K562 (cell line): ENCODE measurements around the gene IL18RAP. TPM values are rescaled to one million over a fixed set of nuclear protein-coding genes. Genes with fewer than 3 reads are reported as not detected.

Experiments used
- ATAC-seq: fragments of 200-7000 bp; cut with Tn5 transposase; 3 replicates; pipeline ENCODE4 v1.9.1; 2020; ENCODE audit warnings: moderate library complexity
- BruUV-seq: library from RNA; stranded (reverse); fragments of 400-500 nt; replicated peaks from 2 replicates; lab custom pipeline; 2021; lab: Mats Ljungman, UMichigan
- CTCF ChIA-PET: fragments of 300-600 bp; formaldehyde crosslinking; extraction: SDS; loops from one replicate; lab custom pipeline; 2021; ENCODE audit warnings: low intra/inter-chr PET ratio; lab: Yijun Ruan, JAX
- POLR2A ChIA-PET: fragments of 300-600, 350-650 bp; sonication (Branson Sonifier 250); formaldehyde crosslinking; extraction: SDS; loops from one replicate; lab custom pipeline; 2021; ENCODE audit warnings: antibody characterized with exemption, inconsistent platforms; lab: Yijun Ruan, JAX
- DNase-seq, 4 experiments: peaks; one replicate each; pipeline versions ENCODE4 v3.0.0 to v3.0.0-alpha.2; 2011 to 2018; ENCODE audit warnings: low spot score in 3 of 4, mixed read lengths in 3 of 4; ENCODE audit errors: extremely low read depth in 1 of 4
- FAIRE-seq: peaks from 2 replicates; lab custom pipeline; 2011; peaks lifted over from hg19 to GRCh38; lab: Jason Lieb, UNC
- H2AFZ ChIP-seq: 2 replicates; pipeline ENCODE4 v1.6.0; 2011; ENCODE audit warnings: low read depth, low read length, control low read depth, inconsistent platforms
- H3K27ac ChIP-seq: fragments of 200-600 bp; 3 replicates; pipeline ENCODE4 v1.8.0; 2011; ENCODE audit warnings: low read depth, mild to moderate bottlenecking, control low read depth, inconsistent platforms, low read length, moderate library complexity, mixed read lengths; ENCODE audit errors: extremely low read depth
- H3K27me3 ChIP-seq, 2 experiments: fragments of 300-600 bp in 1 of 2; 2 replicates in 1 of 2; 3 replicates in 1 of 2; pipeline versions ENCODE4 v1.6.0 to v1.8.0; 2011; ENCODE audit warnings: inconsistent platforms in 2 of 2, low read length in 2 of 2, mild to moderate bottlenecking in 1 of 2, mixed read lengths in 1 of 2, moderate library complexity in 1 of 2; ENCODE audit not compliant: control insufficient read depth in 2 of 2, insufficient read depth in 2 of 2
- H3K36me3 ChIP-seq: fragments of 300-600 bp; 3 replicates; pipeline ENCODE4 v1.8.0; 2011; ENCODE audit warnings: mild to moderate bottlenecking, low read length, inconsistent platforms; ENCODE audit not compliant: control insufficient read depth, insufficient read depth
- H3K4me1 ChIP-seq, 2 experiments: fragments of 200-600 bp in 1 of 2; replicated peaks in 1 of 2; 2 replicates in 1 of 2; 3 replicates in 1 of 2; pipeline versions ENCODE4 v1.5.1 to v1.8.0; 2011; ENCODE audit warnings: inconsistent platforms in 2 of 2, low read length in 2 of 2, mild to moderate bottlenecking in 1 of 2, mixed read lengths in 1 of 2, moderate library complexity in 1 of 2; ENCODE audit not compliant: control insufficient read depth in 2 of 2, insufficient read depth in 2 of 2
- H3K4me2 ChIP-seq: 2 replicates; pipeline ENCODE4 v1.6.1; 2011; ENCODE audit warnings: low read length, control low read depth, inconsistent platforms, mixed read lengths; ENCODE audit not compliant: insufficient read depth
- H3K4me3 ChIP-seq: fragments of 200-600 bp; sonication (generic), shearing (Covaris generic); 2 replicates; pipeline ENCODE4 v1.5.1; 2016; ENCODE audit warnings: control low read depth, inconsistent platforms
- H3K79me2 ChIP-seq: fragments of 200-600 bp; 3 replicates; pipeline ENCODE4 v1.8.0; 2011; ENCODE audit warnings: low read length, inconsistent platforms; ENCODE audit not compliant: control insufficient read depth, insufficient read depth
- H3K9ac ChIP-seq, 2 experiments: 2 replicates each; pipeline versions ENCODE4 v1.6.0 to v1.6.1; 2011; ENCODE audit warnings: low read depth in 2 of 2, low read length in 2 of 2, control low read depth in 1 of 2, inconsistent platforms in 1 of 2, mild to moderate bottlenecking in 1 of 2, mixed read lengths in 1 of 2; ENCODE audit not compliant: insufficient read depth in 1 of 2
- H3K9me1 ChIP-seq: one replicate; pipeline ENCODE4 v1.6.0; 2011; ENCODE audit warnings: inconsistent platforms, mild to moderate bottlenecking, low read length, moderate library complexity; ENCODE audit not compliant: control insufficient read depth, insufficient read depth
- H3K9me3 ChIP-seq: replicated peaks from 2 replicates; pipeline ENCODE4 v1.5.1; 2011; ENCODE audit warnings: low read depth, low read length, inconsistent platforms; ENCODE audit not compliant: control insufficient read depth, insufficient read depth
- H4K20me1 ChIP-seq: replicated peaks from 2 replicates; pipeline ENCODE4 v1.6.1; 2011; ENCODE audit warnings: low read length, inconsistent platforms, mixed read lengths; ENCODE audit not compliant: control insufficient read depth, insufficient read depth
- BACH1 ChIP-seq: fragments of 200-800 bp; sonication (Bioruptor generic); IDR thresholded peaks from 2 replicates; pipeline ENCODE4 v1.6.1; 2016; ENCODE audit warnings: missing genetic modification characterization, missing compliant biosample characterization
- MEIS2 ChIP-seq: fragments of 450-650 bp; IDR thresholded peaks from 2 replicates; pipeline ENCODE4 v1.6.1; 2014; ENCODE audit warnings: mild to moderate bottlenecking; ENCODE audit not compliant: partially characterized antibody
- PHF21A ChIP-seq: fragments of 450-650 bp; IDR thresholded peaks from 2 replicates; pipeline ENCODE4 v1.6.1; 2017; ENCODE audit warnings: low read depth, borderline replicate concordance
- RUNX1 ChIP-seq: sonication (generic); IDR thresholded peaks from 2 replicates; pipeline ENCODE4 v1.6.1; 2016; ENCODE audit warnings: antibody characterized with exemption, low read depth
- YY1 ChIP-seq, 3 experiments: IDR thresholded peaks; 2 replicates each; pipeline ENCODE4 v1.6.1; 2011; ENCODE audit warnings: low read length in 2 of 3, mild to moderate bottlenecking in 2 of 3, moderate library complexity in 2 of 3, borderline replicate concordance in 1 of 3, control low read depth in 1 of 3, low read depth in 1 of 3; ENCODE audit not compliant: insufficient read depth in 3 of 3, insufficient replicate concordance in 2 of 3, control insufficient read depth in 1 of 3, insufficient read length in 1 of 3; ENCODE audit errors: extremely low read depth in 1 of 3
- ZNF551 ChIP-seq: fragments of 250-450 bp; sonication (Bioruptor Pico); IDR thresholded peaks from 2 replicates; pipeline ENCODE4 v1.5.0; 2021; ENCODE audit warnings: mild to moderate bottlenecking, moderate library complexity
- WGBS: fragments of 100-300 bp; shearing (Covaris generic); methylation state at CpG from one replicate; pipeline ENCODE4 v1.1.6; 2016; ENCODE audit warnings: low coverage, mixed read lengths; ENCODE audit not compliant: insufficient coverage; ENCODE audit errors: missing lambda C conversion rate; 5-methylcytosine and 5-hydroxymethylcytosine counted together
- in situ Hi-C: fragments of 300-500 bp; cut with MboI; formaldehyde crosslinking; loops from 4 replicates; pipeline ENCODE4 v1.15.0; 2018; ENCODE audit warnings: inconsistent platforms, mixed read lengths
- intact Hi-C: fragments of 100-400 bp; cut with micrococcal nuclease; formaldehyde crosslinking; loops from 2 replicates; pipeline ENCODE4 v1.14.2; 2022
- polyA plus RNA-seq, 8 experiments: library from polyadenylated mRNA; depleted of rRNA in 4 of 8; stranded (reverse) in 5 of 8; unstranded in 3 of 8; fragments of >200 nt; fragmentation: Nextera tagmentation in 2 of 8; fragmentation: Illumina TruSeq in 1 of 8; extraction: Ambion mirVana in 2 of 8; extraction: Trizol in 1 of 8; gene quantifications; 2 replicates each; pipeline versions ENCODE4 v1.2.1 to v1.2.3, GENCODE V29; 2011 to 2014; ENCODE audit warnings: inconsistent platforms in 1 of 8, missing spikeins in 1 of 8
- total RNA-seq, 7 experiments: library from RNA; depleted of rRNA in 6 of 7; stranded (reverse); fragments of >200 nt in 6 of 7; fragmentation: Illumina TruSeq in 2 of 7; extraction: Trizol in 2 of 7; gene quantifications; 2 replicates each; pipeline versions ENCODE4 v1.2.1 to v1.2.3, GENCODE V29; 2011 to 2021; ENCODE audit warnings: low replicate concordance in 1 of 7

Gene IL18RAP
- total and polyA plus RNA-seq, 9 of the 15 experiments (the other 6 are each of a cell fraction or from before 2014, with no cell fraction given): 1.1 to 20.5 (median 5.8) TPM

GRCh38 chr2:102399499-102400141 is 23.3 kb upstream of the IL18RAP start:
- no peak overlapping the region for H3K9ac ChIP-seq
- CTCF ChIA-PET: interaction anchor here (0.6 kb wide), 1 partner anchor 17 kb away, joined by 3 read pairs; no protein-coding TSS in a partner anchor
- in situ Hi-C loops: no loop called here
- ATAC-seq (peak; percentile 31; the same call in 2 of the 3 replicates), DNase-seq (no peak), FAIRE-seq (no peak)
- H3K9me1 ChIP-seq: no peaks in the 10 kb centered on the region
- H3K79me2 ChIP-seq: no peaks in the 10 kb centered on the region
- no peaks in the 10 kb centered on the region for H3K9me3 ChIP-seq
- H3K4me3 ChIP-seq: no peak overlapping the region
- H3K27ac ChIP-seq: no peak overlapping the region
- intact Hi-C loops: no loop called here
- H3K4me2 ChIP-seq: no peak overlapping the region
- TF ChIP-seq PHF21A (no peak), MEIS2 (peak; percentile 35)
- no peaks in the 10 kb centered on the region for H3K36me3 ChIP-seq
- POLR2A ChIA-PET: interaction anchor here (0.7 to 1.6 kb wide), 2 partner anchors 11 to 17 kb away, joined by 3 to 4 read pairs; no protein-coding TSS in a partner anchor
- WGBS: 40% methylated on average over 7 of the region's 7 CpGs
- H3K4me1 ChIP-seq: no peaks in the 10 kb centered on the region; a peak in 1 of 5 replicates
- no peaks in the 10 kb centered on the region for H3K27me3 ChIP-seq
- BruUV-seq: no TSS peak
- no peaks in the 10 kb centered on the region for H4K20me1 ChIP-seq
- no peak overlapping the region for H2AFZ ChIP-seq

DNA sequence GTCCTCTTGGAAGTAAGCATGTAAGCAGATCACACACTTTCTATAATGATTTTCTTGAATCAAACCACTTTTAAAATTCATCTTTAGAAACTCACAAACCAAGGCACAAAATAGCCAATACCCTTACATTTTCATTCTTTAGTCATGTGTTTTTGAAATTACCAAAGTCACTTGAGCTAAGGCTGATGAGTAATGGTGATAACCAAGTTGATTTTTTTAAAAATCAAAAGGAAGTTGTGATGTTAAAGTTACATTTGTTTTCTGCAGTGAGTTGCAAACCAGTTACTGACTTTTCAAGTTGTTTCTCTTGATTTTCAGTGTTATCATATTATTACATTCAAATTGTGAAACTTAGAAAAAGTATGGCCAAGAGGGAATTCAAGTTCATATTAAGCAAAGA is 21.5 kb upstream of the IL18RAP start:
- intact Hi-C loops: no loop called here
- CTCF ChIA-PET: no interaction called here
- BruUV-seq: no TSS peak

More for the DNA sequence above, 21.5 kb upstream of the IL18RAP start:
- Histone ChIP-seq H3K9me3 (no peaks in the 10 kb centered on the region), H2AFZ (no peak overlapping the region), H3K27me3 (no peaks in the 10 kb centered on the region)
- TF ChIP-seq ZNF551 (CRISPR knock-in tag) (no peak), YY1 (IDR thresholded peaks at IDR 0.05; ENCODE audit: borderline replicate concordance in 1 of 3, control insufficient read depth in 1 of 3, extremely low read depth in 1 of 3, insufficient read depth in 3 of 3, insufficient read length in 1 of 3, insufficient replicate concordance in 2 of 3, low read depth in 1 of 3, low read length in 2 of 3) (no peak), RUNX1 (no peak), BACH1 (tag) (0 out of 2 replicates have a peak, but pooled peaks have one; percentile 30)
- TF ChIP-seq, all 486 proteins: peak for 1
- Histone ChIP-seq H3K36me3 (no peaks in the 10 kb centered on the region), H3K27ac (no peak overlapping the region), H3K9me1 (no peaks in the 10 kb centered on the region), H3K4me3 (no peak overlapping the region), H4K20me1 (no peaks in the 10 kb centered on the region), H3K9ac (no peak overlapping the region), H3K4me1 (no peaks in the 10 kb centered on the region; a peak in 1 of 5 replicates), H3K79me2 (no peaks in the 10 kb centered on the region), H3K4me2 (no peak overlapping the region)
- ATAC-seq (no peak), FAIRE-seq (peak; percentile 19), DNase-seq (no peak)
- in situ Hi-C loops: no loop called here
- POLR2A ChIA-PET: no interaction called here
